ENCODE measurements around the gene OR2A7.
"Not testable (repeated sequence)": the region's sequence is repeated elsewhere in the genome, so short reads cannot be mapped to it uniquely, and the experiment has no call there.

OR2A7 gene

GRCh38 chr7:144264692-144265091 lies at the start of gene OR2A7:
TSS of gene OR2A7 (minus strand) at chr7:144264792. CDS start at chr7:144259628, 5,164 bp downstream.
- in situ Hi-C loops (cut with MboI; ENCODE audit: low sequenced_read_pairs), result not testable (repeated sequence)

- in situ Hi-C loops (cut with MboI; ENCODE audit: low sequenced_read_pairs), result not testable (repeated sequence)
These were observed 47.4 kb upstream of the OR2A7 start, which contains the start of gene OR2A1 for GRCh38 chr7:144311872-144312469. TSS of gene OR2A1 (plus strand) at chr7:144312419. CDS start at chr7:144318125, 5,706 bp downstream.

- in situ Hi-C loops (cut with MboI; ENCODE audit: low sequenced_read_pairs), result not testable (repeated sequence)
These were observed 46.6 kb upstream of the OR2A7 start for GRCh38 chr7:144311218-144311617.

GRCh38 chr7:144309702-144310101 lies 45.1 kb upstream of the OR2A7 start:
- in situ Hi-C loops (cut with MboI; ENCODE audit: low sequenced_read_pairs), result not testable (repeated sequence)

GRCh38 chr7:144305156-144305555 lies 40.6 kb upstream of the OR2A7 start:
- in situ Hi-C loops (cut with MboI; ENCODE audit: low sequenced_read_pairs), result not testable (repeated sequence)

- in situ Hi-C loops (cut with MboI; ENCODE audit: low sequenced_read_pairs), result not testable (repeated sequence)
These were observed 39.0 kb upstream of the OR2A7 start for GRCh38 chr7:144303607-144304006.

- in situ Hi-C loops (cut with MboI; ENCODE audit: low sequenced_read_pairs), result not testable (repeated sequence)
These were observed 38.1 kb upstream of the OR2A7 start for GRCh38 chr7:144302578-144303303.

GRCh38 chr7:144293794-144294499 lies 29.4 kb upstream of the OR2A7 start:
- in situ Hi-C loops (cut with MboI; ENCODE audit: low sequenced_read_pairs), result not testable (repeated sequence)

- in situ Hi-C loops (cut with MboI; ENCODE audit: low sequenced_read_pairs), result not testable (repeated sequence)
These were observed 28.0 kb upstream of the OR2A7 start for GRCh38 chr7:144292384-144293161.

GRCh38 chr7:144291607-144292006 lies 27.0 kb upstream of the OR2A7 start:
- in situ Hi-C loops (cut with MboI; ENCODE audit: low sequenced_read_pairs), result not testable (repeated sequence)

- in situ Hi-C loops (cut with MboI; ENCODE audit: low sequenced_read_pairs), result not testable (repeated sequence)
These were observed 22.7 kb upstream of the OR2A7 start for GRCh38 chr7:144287171-144287784.

- in situ Hi-C loops (cut with MboI; ENCODE audit: low sequenced_read_pairs), result not testable (repeated sequence)
These were observed 19.1 kb upstream of the OR2A7 start for GRCh38 chr7:144283716-144284115.

- in situ Hi-C loops (cut with MboI; ENCODE audit: low sequenced_read_pairs), result not testable (repeated sequence)
These were observed 17.9 kb upstream of the OR2A7 start for GRCh38 chr7:144282490-144282889.

GRCh38 chr7:144281981-144282380 lies 17.4 kb upstream of the OR2A7 start:
- in situ Hi-C loops (cut with MboI; ENCODE audit: low sequenced_read_pairs), result not testable (repeated sequence)

GRCh38 chr7:144280010-144280409 lies 15.4 kb upstream of the OR2A7 start:
- in situ Hi-C loops (cut with MboI; ENCODE audit: low sequenced_read_pairs), result not testable (repeated sequence)

- in situ Hi-C loops (cut with MboI; ENCODE audit: low sequenced_read_pairs), result not testable (repeated sequence)
These were observed 10.7 kb upstream of the OR2A7 start for GRCh38 chr7:144275281-144275680.

GRCh38 chr7:144269188-144269587 lies 4.6 kb upstream of the OR2A7 start, which contains the start of gene CTAGE8:
TSS of gene CTAGE8 (minus strand) at chr7:144269288. CDS start at chr7:144269250, 38 bp downstream.
- in situ Hi-C loops (cut with MboI; ENCODE audit: low sequenced_read_pairs), result not testable (repeated sequence)

GRCh38 chr7:144262128-144262527 lies 2.5 kb downstream of the OR2A7 start:
- in situ Hi-C loops (cut with MboI; ENCODE audit: low sequenced_read_pairs), result not testable (repeated sequence)

- in situ Hi-C loops (cut with MboI; ENCODE audit: low sequenced_read_pairs), result not testable (repeated sequence)
These were observed 5.5 kb downstream of the OR2A7 start for GRCh38 chr7:144259067-144259466.

GRCh38 chr7:144256112-144256511 lies 8.5 kb downstream of the OR2A7 start:
- in situ Hi-C loops (cut with MboI; ENCODE audit: low sequenced_read_pairs), result no loop called here

Measured in HL-60/S4 treated with phorbol 12-myristate 13-acetate at 8.2 ng/mL for 4 days and 3 days (cell line).